HG03060 (cell line): ENCODE data around the gene SPDYE5.
"Not testable (repeated sequence)": the region's sequence is repeated elsewhere in the genome, so short reads cannot be mapped to it uniquely, and the experiment has no call there.

Source experiments
- ATAC-seq: cut with Tn5 transposase; IDR thresholded peaks from one replicate; pipeline ENCODE4 v1.9.1; 2021; ENCODE audit warnings: low read depth, moderate number of reproducible peaks; ENCODE audit not compliant: unreplicated experiment

SPDYE5 gene

GRCh38 chr7:75492020-75492419, at the start of gene SPDYE5:
Gene SPDYE5, plus strand, starts transcription at chr7:75492320. Its CDS starts 1,728 bp downstream, at chr7:75494048.
- ATAC-seq, result not testable (repeated sequence)

- ATAC-seq, result peak; percentile 64
Measured at GRCh38 chr7:75442465-75443111, 49.5 kb upstream of the SPDYE5 start.

- ATAC-seq, result not testable (repeated sequence)
Measured at GRCh38 chr7:75449946-75450345, 42.2 kb upstream of the SPDYE5 start.

GRCh38 chr7:75452494-75452955, 39.6 kb upstream of the SPDYE5 start:
- not testable (repeated sequence) for ATAC-seq

- not testable (repeated sequence) for ATAC-seq
Measured at GRCh38 chr7:75456403-75456802, 35.7 kb upstream of the SPDYE5 start.

- not testable (repeated sequence) for ATAC-seq
Measured at GRCh38 chr7:75458034-75458433, 34.1 kb upstream of the SPDYE5 start.

- not testable (repeated sequence) for ATAC-seq
Measured at GRCh38 chr7:75460541-75460940, 31.6 kb upstream of the SPDYE5 start.

- not testable (repeated sequence) for ATAC-seq
Measured at GRCh38 chr7:75470166-75470565, 22.0 kb upstream of the SPDYE5 start.

GRCh38 chr7:75477457-75477856, 14.7 kb upstream of the SPDYE5 start:
- ATAC-seq, result not testable (repeated sequence)

GRCh38 chr7:75480313-75480712, 11.8 kb upstream of the SPDYE5 start:
- not testable (repeated sequence) for ATAC-seq

- not testable (repeated sequence) for ATAC-seq
Measured at GRCh38 chr7:75485355-75485978, 6.7 kb upstream of the SPDYE5 start.

- ATAC-seq, result peak; percentile 69
Measured at GRCh38 chr7:75485979-75486643, 6.0 kb upstream of the SPDYE5 start, which contains the start of gene POM121C. Gene POM121C, minus strand, starts transcription at chr7:75486299. Its CDS starts 44,803 bp downstream, at chr7:75441496.

GRCh38 chr7:75509033-75509432, 16.9 kb downstream of the SPDYE5 start:
- ATAC-seq, result not testable (repeated sequence)

GRCh38 chr7:75518842-75519241, 26.7 kb downstream of the SPDYE5 start:
- ATAC-seq, result not testable (repeated sequence)

GRCh38 chr7:75521727-75522126, 29.6 kb downstream of the SPDYE5 start:
- not testable (repeated sequence) for ATAC-seq

GRCh38 chr7:75527224-75527722, 35.2 kb downstream of the SPDYE5 start:
- not testable (repeated sequence) for ATAC-seq

- ATAC-seq, result no peak
Measured at GRCh38 chr7:75531359-75531821, 39.3 kb downstream of the SPDYE5 start.

GRCh38 chr7:75532639-75533038, 40.5 kb downstream of the SPDYE5 start:
- ATAC-seq, result no peak

- no peak for ATAC-seq
Measured at GRCh38 chr7:75533926-75534325, 41.8 kb downstream of the SPDYE5 start.

GRCh38 chr7:75534727-75535307, 42.7 kb downstream of the SPDYE5 start:
- peak; percentile 79 for ATAC-seq
